PC-9 (cell line): ENCODE data around the gene RHOXF2. TPM values are rescaled to one million over a fixed set of nuclear protein-coding genes. Genes with fewer than 3 reads are reported as not detected.
"Not testable (repeated sequence)": the region's sequence is repeated elsewhere in the genome, so short reads cannot be mapped to it uniquely, and the experiment has no call there.

Source experiments
- BruUV-seq: library from RNA; stranded (reverse); fragments of 400-500 nt; replicated peaks from 2 replicates; lab custom pipeline; 2021; lab: Mats Ljungman, UMichigan
- CTCF ChIA-PET: fragments of 300-600 bp; sonication (Branson Sonifier 250); formaldehyde crosslinking; loops from one replicate; lab custom pipeline; 2022; ENCODE audit warnings: antibody characterized with exemption; lab: Charles Lee
- POLR2A ChIA-PET: fragments of 300-600 bp; sonication (Branson Sonifier 250); formaldehyde crosslinking; loops from one replicate; lab custom pipeline; 2022; ENCODE audit warnings: antibody characterized with exemption; ENCODE audit not compliant: unreplicated experiment; lab: Charles Lee
- DNase-seq, 2 experiments: peaks; one replicate each; pipeline versions ENCODE4 v3.0.0 to v3.0.0-alpha.2; 2015 to 2022; ENCODE audit warnings: mixed read lengths in 1 of 2
- H2AFZ ChIP-seq: fragments of 200-600 bp; sonication (generic); 2 replicates; pipeline ENCODE4 v1.8.1; 2017; ENCODE audit warnings: antibody characterized with exemption
- H3F3A ChIP-seq: fragments of 200-600 bp; sonication (generic); 2 replicates; pipeline ENCODE4 v1.8.1; 2017; ENCODE audit warnings: antibody characterized with exemption, mild to moderate bottlenecking, low read depth; ENCODE audit not compliant: insufficient read depth
- H3K27ac ChIP-seq: fragments of 200-600 bp; sonication (generic); 2 replicates; pipeline ENCODE4 v1.6.1; 2016; ENCODE audit warnings: mixed run types
- H3K27me3 ChIP-seq: fragments of 200-600 bp; sonication (generic); 2 replicates; pipeline ENCODE4 v1.6.1; 2016; ENCODE audit warnings: low read depth, mixed run types; ENCODE audit not compliant: insufficient read depth
- H3K36me3 ChIP-seq: fragments of 200-600 bp; sonication (generic); 2 replicates; pipeline ENCODE4 v1.6.1; 2016; ENCODE audit warnings: low read depth, mixed run types
- H3K4me1 ChIP-seq: fragments of 200-600 bp; sonication (generic); replicated peaks from 2 replicates; pipeline ENCODE4 v1.6.1; 2016; ENCODE audit warnings: mixed run types; ENCODE audit not compliant: insufficient read depth
- H3K4me2 ChIP-seq: fragments of 200-600 bp; sonication (generic); 2 replicates; pipeline ENCODE4 v1.6.1; 2017; ENCODE audit warnings: mixed run types
- H3K4me3 ChIP-seq: fragments of 200-600 bp; sonication (generic); 2 replicates; pipeline ENCODE4 v1.6.1; 2016; ENCODE audit warnings: mixed run types
- H3K79me2 ChIP-seq: fragments of 200-600 bp; sonication (generic); 2 replicates; pipeline ENCODE4 v1.6.1; 2017; ENCODE audit warnings: low read depth, mixed run types
- H3K9me2 ChIP-seq: fragments of 200-600 bp; sonication (generic); 2 replicates; pipeline ENCODE4 v1.8.1; 2017; ENCODE audit warnings: mild to moderate bottlenecking; ENCODE audit not compliant: insufficient read depth
- H3K9me3 ChIP-seq: fragments of 200-600 bp; sonication (generic); 2 replicates; pipeline ENCODE4 v1.8.1; 2016; ENCODE audit warnings: low read depth; ENCODE audit not compliant: insufficient read depth
- H4K20me1 ChIP-seq: fragments of 200-600 bp; sonication (generic); 2 replicates; pipeline ENCODE4 v1.8.1; 2017; ENCODE audit not compliant: insufficient read depth
- CTCF ChIP-seq: fragments of 200-600 bp; sonication (generic); conservative IDR thresholded peaks from 2 replicates; pipeline ENCODE4 v1.6.1; 2017; ENCODE audit warnings: mixed run types, antibody characterized with exemption, mild to moderate bottlenecking, moderate library complexity
- EZH2 ChIP-seq: fragments of 200-600 bp; sonication (generic); IDR thresholded peaks from 2 replicates; pipeline ENCODE4 v1.8.0; 2017; ENCODE audit warnings: antibody characterized with exemption, low read depth
- intact Hi-C: fragments of 100-400 bp; cut with micrococcal nuclease; formaldehyde crosslinking; loops from one replicate; pipeline ENCODE4 v1.10.0; 2022; ENCODE audit not compliant: unreplicated experiment
- total RNA-seq: library from RNA; stranded (reverse); gene quantifications from 2 replicates; pipeline ENCODE4 v1.2.3, GENCODE V29; 2021

RHOXF2 gene
- total RNA-seq, 1 experiment from 2014 or later: not detected

- Histone ChIP-seq H3K9me2 (no peaks in the 10 kb centered on the region), H3K4me2 (no peak overlapping the region), H2AFZ (no peak overlapping the region), H3K4me1 (no peaks in the 10 kb centered on the region), H3F3A (no peaks in the 10 kb centered on the region), H3K4me3 (no peak overlapping the region), H3K27ac (no peak overlapping the region), H3K36me3 (no peaks in the 10 kb centered on the region), H3K9me3 (no peaks in the 10 kb centered on the region), H3K27me3 (no peaks in the 10 kb centered on the region), H4K20me1 (no peaks in the 10 kb centered on the region), H3K79me2 (no peaks in the 10 kb centered on the region)
- BruUV-seq: no TSS peak
- DNase-seq: no peak
- intact Hi-C loops: no loop called here
- ChIA-PET CTCF (no interaction called here), POLR2A (no interaction called here)
- TF ChIP-seq CTCF: no peak
- TF ChIP-seq EZH2: no peak
Observed at GRCh38 chrX:120147537-120147936, 10.9 kb upstream of the RHOXF2 start.

- BruUV-seq, H3K27me3 ChIP-seq, H3K4me2 ChIP-seq, H3K36me3 ChIP-seq, CTCF ChIA-PET, H3K4me1 ChIP-seq, H3K27ac ChIP-seq, H3K9me2 ChIP-seq, H3K79me2 ChIP-seq, H3K4me3 ChIP-seq, H4K20me1 ChIP-seq, intact Hi-C loops, H3F3A ChIP-seq, POLR2A ChIA-PET, H2AFZ ChIP-seq, H3K9me3 ChIP-seq, DNase-seq: not testable (repeated sequence)
Observed at GRCh38 chrX:120150109-120150744, 8.2 kb upstream of the RHOXF2 start.

GRCh38 chrX:120159086-120159485, 673 bp downstream of the RHOXF2 start:
- BruUV-seq, intact Hi-C loops, H3K36me3 ChIP-seq, DNase-seq, H2AFZ ChIP-seq, H3K9me3 ChIP-seq, H3K4me1 ChIP-seq, H3K79me2 ChIP-seq, POLR2A ChIA-PET, H3K27me3 ChIP-seq, H3K27ac ChIP-seq, H4K20me1 ChIP-seq, H3K4me3 ChIP-seq, H3K9me2 ChIP-seq, CTCF ChIA-PET, H3K4me2 ChIP-seq, H3F3A ChIP-seq: not testable (repeated sequence)

GRCh38 chrX:120193254-120193653, 34.8 kb downstream of the RHOXF2 start:
- H3K36me3 ChIP-seq, H3K4me3 ChIP-seq, H3K4me2 ChIP-seq, intact Hi-C loops, H2AFZ ChIP-seq, H3K9me2 ChIP-seq, H3K27me3 ChIP-seq, H3F3A ChIP-seq, H3K9me3 ChIP-seq, DNase-seq, H3K27ac ChIP-seq, POLR2A ChIA-PET, CTCF ChIA-PET, H3K4me1 ChIP-seq, H4K20me1 ChIP-seq, BruUV-seq, H3K79me2 ChIP-seq: not testable (repeated sequence)

GRCh38 chrX:120193720-120194119, 35.3 kb downstream of the RHOXF2 start:
- H3K4me2 ChIP-seq, H3K36me3 ChIP-seq, H3K27ac ChIP-seq, CTCF ChIA-PET, H3K79me2 ChIP-seq, H3K27me3 ChIP-seq, H2AFZ ChIP-seq, POLR2A ChIA-PET, intact Hi-C loops, H3K9me3 ChIP-seq, BruUV-seq, H3K4me3 ChIP-seq, H3K9me2 ChIP-seq, H4K20me1 ChIP-seq, H3F3A ChIP-seq, H3K4me1 ChIP-seq, DNase-seq: not testable (repeated sequence)

- BruUV-seq, H3K9me2 ChIP-seq, H3K79me2 ChIP-seq, POLR2A ChIA-PET, CTCF ChIA-PET, H3K4me3 ChIP-seq, H3K27me3 ChIP-seq, H3K27ac ChIP-seq, H3K4me1 ChIP-seq, H4K20me1 ChIP-seq, H3F3A ChIP-seq, H3K4me2 ChIP-seq, H2AFZ ChIP-seq, H3K36me3 ChIP-seq, DNase-seq, H3K9me3 ChIP-seq, intact Hi-C loops: not testable (repeated sequence)
Observed at GRCh38 chrX:120195786-120196185, 37.4 kb downstream of the RHOXF2 start.
